ENCODE results near the gene HOXA13. TPM values are rescaled to one million over a fixed set of nuclear protein-coding genes. Genes with fewer than 3 reads are reported as not detected.

Gene HOXA13
- not detected for total RNA-seq

- peaks cover 84% of the 10 kb centered on the region for H3K27me3 Mint-ChIP-seq
- H3K4me3 Mint-ChIP-seq = peak within 1 kb of the TSS; percentile 50
- H3K9me3 Mint-ChIP-seq = no peaks in the 10 kb centered on the region
- peaks cover 32% of the 10 kb centered on the region for H3K4me1 Mint-ChIP-seq
- ChIA-PET POLR2A (interaction anchor here (1.3 kb wide), 1 partner anchor 19 kb away, joined by 3 read pairs; no protein-coding TSS in a partner anchor), CTCF (interaction anchor here (0.8 kb wide), 1 partner anchor 11 kb away, joined by 4 read pairs; no protein-coding TSS in a partner anchor)
- DNase-seq = no peak
- no peaks in the 10 kb centered on the region for H3K36me3 Mint-ChIP-seq (ENCODE audit: low read depth)
- H3K27ac Mint-ChIP-seq = peak within 1 kb of the TSS; percentile 21
Observed at GRCh38 chr7:27199849-27200760, at the start of gene HOXA13. Gene HOXA13 (minus strand): TSS chr7:27200091. CDS start chr7:27200077, 14 bp downstream.

- ChIA-PET POLR2A (no interaction called here), CTCF (no interaction called here)
- peaks cover 2% of the 10 kb centered on the region for H3K4me1 Mint-ChIP-seq
- no peak for DNase-seq
- no peak overlapping the region for H3K27ac Mint-ChIP-seq
- H3K27me3 Mint-ChIP-seq = peaks cover 90% of the 10 kb centered on the region
- H3K36me3 Mint-ChIP-seq (ENCODE audit: low read depth) = no peaks in the 10 kb centered on the region
- no peaks in the 10 kb centered on the region for H3K9me3 Mint-ChIP-seq
- no peak overlapping the region for H3K4me3 Mint-ChIP-seq
Observed at GRCh38 chr7:27248911-27249723, 49.2 kb upstream of the HOXA13 start.

GRCh38 chr7:27248427-27248806 is 48.5 kb upstream of the HOXA13 start:
- Mint-ChIP-seq H3K4me3 (no peak overlapping the region), H3K4me1 (peaks cover 4% of the 10 kb centered on the region), H3K27me3 (peaks cover 90% of the 10 kb centered on the region), H3K27ac (no peak overlapping the region), H3K36me3 (ENCODE audit: low read depth) (no peaks in the 10 kb centered on the region), H3K9me3 (no peaks in the 10 kb centered on the region)
- CTCF ChIA-PET = no interaction called here
- no peak for DNase-seq
- POLR2A ChIA-PET = no interaction called here

GRCh38 chr7:27247452-27248426 is 47.8 kb upstream of the HOXA13 start:
- Mint-ChIP-seq H3K4me3 (no peak overlapping the region), H3K36me3 (ENCODE audit: low read depth) (no peaks in the 10 kb centered on the region), H3K4me1 (peaks cover 4% of the 10 kb centered on the region), H3K9me3 (no peaks in the 10 kb centered on the region), H3K27me3 (peaks cover 87% of the 10 kb centered on the region), H3K27ac (no peak overlapping the region)
- no peak for DNase-seq
- ChIA-PET POLR2A (no interaction called here), CTCF (interaction anchor here (0.6 to 1.3 kb wide), 4 partner anchors 52 to 632 kb away, joined by 3 to 4 read pairs (median 3); no protein-coding TSS in a partner anchor)

- no peak for DNase-seq
- peaks cover 87% of the 10 kb centered on the region for H3K27me3 Mint-ChIP-seq
- no peak overlapping the region for H3K4me3 Mint-ChIP-seq
- H3K9me3 Mint-ChIP-seq = no peaks in the 10 kb centered on the region
- H3K36me3 Mint-ChIP-seq (ENCODE audit: low read depth) = no peaks in the 10 kb centered on the region
- no peak overlapping the region for H3K27ac Mint-ChIP-seq
- CTCF ChIA-PET = interaction anchor here (1.0 to 1.3 kb wide), 3 partner anchors 51 to 85 kb away, joined by 3 to 4 read pairs (median 3); no protein-coding TSS in a partner anchor
- H3K4me1 Mint-ChIP-seq = peaks cover 6% of the 10 kb centered on the region
- POLR2A ChIA-PET = no interaction called here
Observed at GRCh38 chr7:27247000-27247399, 47.1 kb upstream of the HOXA13 start.

- H3K4me1 Mint-ChIP-seq = peaks cover 10% of the 10 kb centered on the region
- no peak overlapping the region for H3K27ac Mint-ChIP-seq
- POLR2A ChIA-PET = no interaction called here
- H3K4me3 Mint-ChIP-seq = no peak overlapping the region
- peaks cover 91% of the 10 kb centered on the region for H3K27me3 Mint-ChIP-seq
- CTCF ChIA-PET = interaction anchor here (1.3 kb wide), 1 partner anchor 50 kb away, joined by 4 read pairs; no protein-coding TSS in a partner anchor
- no peaks in the 10 kb centered on the region for H3K36me3 Mint-ChIP-seq (ENCODE audit: low read depth)
- no peaks in the 10 kb centered on the region for H3K9me3 Mint-ChIP-seq
- no peak for DNase-seq
Observed at GRCh38 chr7:27245798-27246691, 46.2 kb upstream of the HOXA13 start.

- H3K36me3 Mint-ChIP-seq (ENCODE audit: low read depth) = no peaks in the 10 kb centered on the region
- no peak for DNase-seq
- H3K9me3 Mint-ChIP-seq = no peaks in the 10 kb centered on the region
- peaks cover 7% of the 10 kb centered on the region for H3K4me1 Mint-ChIP-seq
- H3K27me3 Mint-ChIP-seq = peaks cover 91% of the 10 kb centered on the region
- no peak overlapping the region for H3K27ac Mint-ChIP-seq
- H3K4me3 Mint-ChIP-seq = no peak overlapping the region
- ChIA-PET CTCF (no interaction called here), POLR2A (no interaction called here)
Observed at GRCh38 chr7:27245124-27245797, 45.4 kb upstream of the HOXA13 start.

- ChIA-PET POLR2A (no interaction called here), CTCF (no interaction called here)
Observed at GRCh38 chr7:27244488-27245123, 44.7 kb upstream of the HOXA13 start.

GRCh38 chr7:27243340-27244163 is 43.7 kb upstream of the HOXA13 start:
- ChIA-PET POLR2A (interaction anchor here (1.2 kb wide), 1 partner anchor 20 kb away, joined by 3 read pairs; no protein-coding TSS in a partner anchor), CTCF (no interaction called here)
- Mint-ChIP-seq H3K9me3 (no peaks in the 10 kb centered on the region), H3K4me3 (no peak overlapping the region), H3K36me3 (ENCODE audit: low read depth) (no peaks in the 10 kb centered on the region), H3K4me1 (peaks cover 9% of the 10 kb centered on the region), H3K27me3 (peaks cover 84% of the 10 kb centered on the region), H3K27ac (no peak overlapping the region)
- DNase-seq = no peak

More at GRCh38 chr7:27244488-27245123, 44.7 kb upstream of the HOXA13 start:
- Mint-ChIP-seq H3K27ac (no peak overlapping the region), H3K36me3 (ENCODE audit: low read depth) (no peaks in the 10 kb centered on the region), H3K4me3 (no peak overlapping the region), H3K4me1 (peaks cover 7% of the 10 kb centered on the region), H3K9me3 (no peaks in the 10 kb centered on the region), H3K27me3 (peaks cover 90% of the 10 kb centered on the region)
- no peak for DNase-seq

- CTCF ChIA-PET = interaction anchor here (1.4 kb wide), 1 partner anchor 47 kb away, joined by 4 read pairs; no protein-coding TSS in a partner anchor
- H3K4me3 Mint-ChIP-seq = peak within 1 kb of the TSS; percentile 28
- H3K36me3 Mint-ChIP-seq (ENCODE audit: low read depth) = no peaks in the 10 kb centered on the region
- peaks cover 10% of the 10 kb centered on the region for H3K4me1 Mint-ChIP-seq
- DNase-seq = no peak
- POLR2A ChIA-PET = interaction anchor here (0.8 to 1.2 kb wide), 3 partner anchors 19 to 1398 kb away, joined by 3 read pairs; no protein-coding TSS in a partner anchor
- H3K27me3 Mint-ChIP-seq = peaks cover 84% of the 10 kb centered on the region
- no peaks in the 10 kb centered on the region for H3K9me3 Mint-ChIP-seq
- H3K27ac Mint-ChIP-seq = peak within 1 kb of the TSS; percentile 51
Observed at GRCh38 chr7:27242555-27243339, 42.9 kb upstream of the HOXA13 start, which contains the start of gene EVX1. Gene EVX1 (plus strand): TSS chr7:27242802. CDS start chr7:27243031, 229 bp downstream.

Data from activated CD4-positive, alpha-beta memory T cell treated with anti-CD3 and anti-CD28 coated beads, Interleukin-2, amount 10 ng/mL, durations not matched to agents 7 days and 5 days (primary cell).